Lower leg skin (tissue), 3 donors: ENCODE measurements around the gene SCFD2.

Experiments used
- CTCF ChIP-seq, 3 donors: fragments of 450-650 bp; IDR thresholded peaks; one replicate each; pipeline ENCODE4 v1.5.1; 2016; ENCODE audit warnings: antibody characterized with exemption in 3 of 3, mild to moderate bottlenecking in 3 of 3, moderate library complexity in 2 of 3
- POLR2A ChIP-seq, 2 donors: fragments of 450-650 bp; IDR thresholded peaks; one replicate each; pipeline ENCODE4 v1.6.1; 2016 to 2017; ENCODE audit warnings: antibody characterized with exemption in 2 of 2, mild to moderate bottlenecking in 1 of 2, moderate library complexity in 1 of 2

GRCh38 chr4:53196882-53197771 lies 168.7 kb downstream of the SCFD2 start:
- TF ChIP-seq CTCF (IDR thresholded peaks at IDR 0.05) = peak in 1 of 3 donors; percentile 23
- no peak for TF ChIP-seq POLR2A (IDR thresholded peaks at IDR 0.05)
